GM13976 (cell line): ENCODE results near the gene LIN28A.

Experiments used
- DNase-seq: peaks from one replicate; pipeline ENCODE4 v3.0.0; 2012; ENCODE audit warnings: low spot score
- CTCF ChIP-seq: IDR thresholded peaks from 2 replicates; pipeline ENCODE4 v1.5.1; 2012; ENCODE audit warnings: borderline replicate concordance, mild to moderate bottlenecking; ENCODE audit not compliant: insufficient read depth; ENCODE audit errors: extremely low read depth, missing control alignments, control extremely low read depth
- in situ Hi-C: fragments of 300-500 bp; cut with MboI; formaldehyde crosslinking; loops from one replicate; pipeline ENCODE4 v1.12.0; 2022; ENCODE audit warnings: low sequenced_read_pairs, mixed read lengths, inconsistent platforms; ENCODE audit not compliant: unreplicated experiment

The LIN28A gene

GRCh38 chr1:26403656-26404055, 7.0 kb upstream of the LIN28A start:
- no peak for TF ChIP-seq CTCF
- DNase-seq = no peak
- in situ Hi-C loops = no loop called here

- in situ Hi-C loops = no loop called here
- DNase-seq = no peak
- TF ChIP-seq CTCF = no peak
Measured at GRCh38 chr1:26404641-26405040, 6.0 kb upstream of the LIN28A start.

- no peak for TF ChIP-seq CTCF
- in situ Hi-C loops = no loop called here
- DNase-seq = no peak
Measured at GRCh38 chr1:26405281-26405915, 5.2 kb upstream of the LIN28A start.

GRCh38 chr1:26408604-26409003, 2.0 kb upstream of the LIN28A start:
- no peak for TF ChIP-seq CTCF

GRCh38 chr1:26409191-26409807, 1.3 kb upstream of the LIN28A start:
- no peak for TF ChIP-seq CTCF
- in situ Hi-C loops = no loop called here
- DNase-seq = no peak

More at GRCh38 chr1:26408604-26409003, 2.0 kb upstream of the LIN28A start:
- in situ Hi-C loops = no loop called here
- peak; percentile 80 for DNase-seq

GRCh38 chr1:26411624-26412074, 1.0 kb downstream of the LIN28A start:
- no peak for DNase-seq
- no peak for TF ChIP-seq CTCF
- in situ Hi-C loops = no loop called here
